Neural cell (in vitro differentiated cells): ENCODE data around the gene ZMYM2. TPM values are rescaled to one million over a fixed set of nuclear protein-coding genes. Genes with fewer than 3 reads are reported as not detected.

Experiments used
- H2AFZ ChIP-seq: fragments of 200-600, 300-800 bp; sonication (generic), shearing (Covaris generic); 2 replicates; pipeline ENCODE4 v1.6.0; 2014; ENCODE audit warnings: low read depth, mild to moderate bottlenecking, antibody characterized with exemption, low read length, moderate library complexity
- H3F3A ChIP-seq: fragments of 200-600 bp; shearing (Covaris generic); 2 replicates; pipeline ENCODE4 v1.6.1; 2016; ENCODE audit warnings: mild to moderate bottlenecking, moderate library complexity, mixed read lengths, antibody characterized with exemption, low read length; ENCODE audit not compliant: insufficient read depth, poor library complexity, severe bottlenecking
- H3K27ac ChIP-seq: fragments of 200-600, 300-800 bp; sonication (generic), shearing (Covaris generic); 2 replicates; pipeline ENCODE4 v1.5.1; 2014; ENCODE audit warnings: mild to moderate bottlenecking, low read length, moderate library complexity
- H3K27me3 ChIP-seq: fragments of 300-800, 200-600 bp; sonication (generic), shearing (Covaris generic); 2 replicates; pipeline ENCODE4 v1.6.0; 2014; ENCODE audit warnings: mild to moderate bottlenecking, low read depth, low read length, moderate library complexity; ENCODE audit not compliant: insufficient read depth
- H3K36me3 ChIP-seq: fragments of 300-800, 200-600 bp; sonication (generic), shearing (Covaris generic); 2 replicates; pipeline ENCODE4 v1.5.1; 2014; ENCODE audit warnings: mild to moderate bottlenecking, antibody characterized with exemption, low read length, moderate library complexity; ENCODE audit not compliant: insufficient read depth
- H3K4me2 ChIP-seq: fragments of 300-800, 200-600 bp; sonication (generic), shearing (Covaris generic); 2 replicates; pipeline ENCODE4 v1.6.0; 2014; ENCODE audit warnings: mild to moderate bottlenecking, low read length
- H3K4me3 ChIP-seq: fragments of 300-800, 200-600 bp; sonication (generic), shearing (Covaris generic); 2 replicates; pipeline ENCODE4 v1.5.1; 2014; ENCODE audit warnings: mild to moderate bottlenecking, low read length, moderate library complexity
- H3K79me2 ChIP-seq: fragments of 200-600 bp; shearing (Covaris generic); replicated peaks from 2 replicates; pipeline ENCODE4 v1.6.0; 2014; ENCODE audit warnings: mild to moderate bottlenecking, low read length, moderate library complexity; ENCODE audit not compliant: insufficient read depth
- H3K9ac ChIP-seq: fragments of 300-800, 200-600 bp; sonication (generic), shearing (Covaris generic); 2 replicates; pipeline ENCODE4 v1.6.1; 2016; ENCODE audit warnings: mild to moderate bottlenecking, low read length, mixed read lengths
- H3K9me2 ChIP-seq: fragments of 200-600 bp; shearing (Covaris generic); 2 replicates; pipeline ENCODE4 v1.6.1; 2016; ENCODE audit warnings: mild to moderate bottlenecking, low read length, mixed read lengths; ENCODE audit not compliant: insufficient read depth
- H3K9me3 ChIP-seq: fragments of 200-600, 300-800 bp; sonication (generic), shearing (Covaris generic); 2 replicates; pipeline ENCODE4 v1.6.1; 2016; ENCODE audit warnings: mild to moderate bottlenecking, mixed run types, low read length, moderate library complexity, mixed read lengths
- H4K20me1 ChIP-seq: fragments of 200-600 bp; shearing (Covaris generic); 2 replicates; pipeline ENCODE4 v1.6.1; 2016; ENCODE audit warnings: mild to moderate bottlenecking, mixed run types; ENCODE audit not compliant: insufficient read depth
- EP300 ChIP-seq: fragments of 450-650 bp; conservative IDR thresholded peaks from 2 replicates; pipeline ENCODE4 v1.6.1; 2014; ENCODE audit warnings: antibody characterized with exemption, mild to moderate bottlenecking, moderate library complexity; ENCODE audit not compliant: poor library complexity, severe bottlenecking
- EZH2 ChIP-seq: fragments of 200-600, 300-800 bp; shearing (Covaris generic), sonication (generic); IDR thresholded peaks from 2 replicates; pipeline ENCODE4 v1.6.1; 2014; ENCODE audit warnings: antibody characterized with exemption, low read length, borderline replicate concordance, mild to moderate bottlenecking; ENCODE audit not compliant: insufficient read depth, poor library complexity, severe bottlenecking
- MXI1 ChIP-seq: fragments of 450-650 bp; conservative IDR thresholded peaks from 2 replicates; pipeline ENCODE4 v1.6.1; 2014; ENCODE audit warnings: antibody characterized with exemption, mild to moderate bottlenecking; ENCODE audit not compliant: poor library complexity, severe bottlenecking
- POLR2AphosphoS5 ChIP-seq: IDR thresholded peaks from 2 replicates; pipeline ENCODE4 v1.6.1; 2012
- RAD21 ChIP-seq: fragments of 450-650 bp; conservative IDR thresholded peaks from 2 replicates; pipeline ENCODE4 v1.6.1; 2014; ENCODE audit warnings: antibody characterized with exemption, mild to moderate bottlenecking, moderate library complexity
- SMC3 ChIP-seq: fragments of 450-650 bp; conservative IDR thresholded peaks from 2 replicates; pipeline ENCODE4 v1.6.1; 2014; ENCODE audit warnings: antibody characterized with exemption, mild to moderate bottlenecking, moderate library complexity; ENCODE audit not compliant: poor library complexity
- TAF1 ChIP-seq: IDR thresholded peaks from 2 replicates; pipeline ENCODE4 v1.6.1; 2012; ENCODE audit warnings: low read depth
- polyA plus RNA-seq: library from polyadenylated mRNA; depleted of rRNA; stranded (reverse); fragments of >200 nt; gene quantifications from 2 replicates; pipeline ENCODE4 v1.2.3, GENCODE V29; 2014
- TF ChIP-seq, protein P1 (sequence below): IDR thresholded peaks from 2 replicates; pipeline ENCODE4 v1.6.1; 2012; ENCODE audit warnings: borderline replicate concordance
- TF ChIP-seq, protein P2 (sequence below): fragments of 450-650 bp; IDR thresholded peaks from 2 replicates; pipeline ENCODE4 v1.5.1; 2014; ENCODE audit warnings: antibody characterized with exemption, mild to moderate bottlenecking, moderate library complexity; ENCODE audit not compliant: poor library complexity, severe bottlenecking

ZMYM2 gene
- polyA plus RNA-seq, 1 donor from 2014 or later = 92.2 TPM

DNA sequence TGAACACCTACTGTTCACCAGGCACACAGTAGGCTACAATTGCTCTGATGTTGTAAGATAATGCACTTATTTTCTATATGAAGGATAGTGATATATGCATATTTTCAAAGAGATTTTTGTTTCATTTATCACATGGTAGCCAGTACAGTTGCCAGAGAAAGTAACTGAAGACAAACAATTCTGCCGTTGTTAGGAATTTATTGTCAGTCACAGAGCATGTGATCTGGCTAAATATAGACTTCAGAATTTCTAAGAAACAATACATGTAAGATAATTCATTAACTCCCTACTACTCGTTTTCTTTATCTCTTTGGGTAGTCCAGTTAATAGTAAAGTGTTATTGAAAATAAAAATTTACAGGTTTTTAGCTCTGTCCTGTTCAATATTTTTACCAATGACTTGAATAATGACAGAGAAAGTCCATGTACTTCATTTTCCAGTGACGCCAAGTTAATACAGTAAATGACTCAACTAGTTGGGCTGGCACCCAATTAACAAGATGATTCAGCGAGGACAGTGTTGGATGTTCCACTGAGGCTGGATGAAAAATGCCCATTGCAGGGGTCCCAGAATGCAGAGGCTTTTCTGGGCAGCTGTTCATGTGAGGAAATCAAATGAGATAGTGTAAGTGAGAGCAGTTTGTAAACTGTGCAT, 166.7 kb downstream of the ZMYM2 start:
- H3K9me2 ChIP-seq = no peaks in the 10 kb centered on the region
- H3K4me2 ChIP-seq = no peak overlapping the region
- no peaks in the 10 kb centered on the region for H3F3A ChIP-seq
- H3K36me3 ChIP-seq = no peaks in the 10 kb centered on the region
- no peaks in the 10 kb centered on the region for H3K79me2 ChIP-seq
- H4K20me1 ChIP-seq = no peaks in the 10 kb centered on the region
- no peak overlapping the region for H3K9ac ChIP-seq
- H3K27me3 ChIP-seq = peaks cover 36% of the 10 kb centered on the region
- no peak overlapping the region for H3K27ac ChIP-seq
- H3K9me3 ChIP-seq = no peaks in the 10 kb centered on the region
- H2AFZ ChIP-seq = no peak overlapping the region
- no peak overlapping the region for H3K4me3 ChIP-seq
- TF ChIP-seq EP300 (no peak), RAD21 (no peak), EZH2 (no peak), POLR2AphosphoS5 (no peak), SMC3 (no peak), TAF1 (no peak), MXI1 (no peak)
- TF ChIP-seq, protein P1, sequence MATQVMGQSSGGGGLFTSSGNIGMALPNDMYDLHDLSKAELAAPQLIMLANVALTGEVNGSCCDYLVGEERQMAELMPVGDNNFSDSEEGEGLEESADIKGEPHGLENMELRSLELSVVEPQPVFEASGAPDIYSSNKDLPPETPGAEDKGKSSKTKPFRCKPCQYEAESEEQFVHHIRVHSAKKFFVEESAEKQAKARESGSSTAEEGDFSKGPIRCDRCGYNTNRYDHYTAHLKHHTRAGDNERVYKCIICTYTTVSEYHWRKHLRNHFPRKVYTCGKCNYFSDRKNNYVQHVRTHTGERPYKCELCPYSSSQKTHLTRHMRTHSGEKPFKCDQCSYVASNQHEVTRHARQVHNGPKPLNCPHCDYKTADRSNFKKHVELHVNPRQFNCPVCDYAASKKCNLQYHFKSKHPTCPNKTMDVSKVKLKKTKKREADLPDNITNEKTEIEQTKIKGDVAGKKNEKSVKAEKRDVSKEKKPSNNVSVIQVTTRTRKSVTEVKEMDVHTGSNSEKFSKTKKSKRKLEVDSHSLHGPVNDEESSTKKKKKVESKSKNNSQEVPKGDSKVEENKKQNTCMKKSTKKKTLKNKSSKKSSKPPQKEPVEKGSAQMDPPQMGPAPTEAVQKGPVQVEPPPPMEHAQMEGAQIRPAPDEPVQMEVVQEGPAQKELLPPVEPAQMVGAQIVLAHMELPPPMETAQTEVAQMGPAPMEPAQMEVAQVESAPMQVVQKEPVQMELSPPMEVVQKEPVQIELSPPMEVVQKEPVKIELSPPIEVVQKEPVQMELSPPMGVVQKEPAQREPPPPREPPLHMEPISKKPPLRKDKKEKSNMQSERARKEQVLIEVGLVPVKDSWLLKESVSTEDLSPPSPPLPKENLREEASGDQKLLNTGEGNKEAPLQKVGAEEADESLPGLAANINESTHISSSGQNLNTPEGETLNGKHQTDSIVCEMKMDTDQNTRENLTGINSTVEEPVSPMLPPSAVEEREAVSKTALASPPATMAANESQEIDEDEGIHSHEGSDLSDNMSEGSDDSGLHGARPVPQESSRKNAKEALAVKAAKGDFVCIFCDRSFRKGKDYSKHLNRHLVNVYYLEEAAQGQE = no peak
- TF ChIP-seq, protein P2, sequence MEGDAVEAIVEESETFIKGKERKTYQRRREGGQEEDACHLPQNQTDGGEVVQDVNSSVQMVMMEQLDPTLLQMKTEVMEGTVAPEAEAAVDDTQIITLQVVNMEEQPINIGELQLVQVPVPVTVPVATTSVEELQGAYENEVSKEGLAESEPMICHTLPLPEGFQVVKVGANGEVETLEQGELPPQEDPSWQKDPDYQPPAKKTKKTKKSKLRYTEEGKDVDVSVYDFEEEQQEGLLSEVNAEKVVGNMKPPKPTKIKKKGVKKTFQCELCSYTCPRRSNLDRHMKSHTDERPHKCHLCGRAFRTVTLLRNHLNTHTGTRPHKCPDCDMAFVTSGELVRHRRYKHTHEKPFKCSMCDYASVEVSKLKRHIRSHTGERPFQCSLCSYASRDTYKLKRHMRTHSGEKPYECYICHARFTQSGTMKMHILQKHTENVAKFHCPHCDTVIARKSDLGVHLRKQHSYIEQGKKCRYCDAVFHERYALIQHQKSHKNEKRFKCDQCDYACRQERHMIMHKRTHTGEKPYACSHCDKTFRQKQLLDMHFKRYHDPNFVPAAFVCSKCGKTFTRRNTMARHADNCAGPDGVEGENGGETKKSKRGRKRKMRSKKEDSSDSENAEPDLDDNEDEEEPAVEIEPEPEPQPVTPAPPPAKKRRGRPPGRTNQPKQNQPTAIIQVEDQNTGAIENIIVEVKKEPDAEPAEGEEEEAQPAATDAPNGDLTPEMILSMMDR = no peak

DNA sequence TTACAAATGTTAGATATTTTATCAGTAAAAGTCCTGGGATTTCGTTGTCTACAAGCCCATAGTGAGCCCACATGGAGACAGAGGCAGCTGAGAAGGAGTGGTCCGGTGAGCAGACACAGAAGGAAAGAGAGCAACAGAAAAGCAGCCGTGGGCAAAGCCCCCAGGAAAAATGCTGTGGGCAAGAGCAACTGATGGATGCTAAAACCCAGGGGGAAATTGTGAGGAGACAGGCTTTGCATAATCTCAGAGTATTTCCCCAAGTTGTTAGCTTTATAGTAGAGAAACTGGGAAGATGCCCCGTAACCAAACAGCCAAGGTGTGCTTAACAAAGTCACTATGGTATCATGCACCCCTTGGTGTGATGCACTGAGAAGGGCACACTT, 167.2 kb downstream of the ZMYM2 start:
- Histone ChIP-seq H3F3A (no peaks in the 10 kb centered on the region), H3K4me3 (no peak overlapping the region), H3K27ac (no peak overlapping the region), H2AFZ (no peak overlapping the region), H3K79me2 (no peaks in the 10 kb centered on the region), H3K4me2 (no peak overlapping the region), H4K20me1 (no peaks in the 10 kb centered on the region), H3K36me3 (no peaks in the 10 kb centered on the region), H3K9me3 (no peaks in the 10 kb centered on the region), H3K27me3 (peaks cover 36% of the 10 kb centered on the region), H3K9ac (no peak overlapping the region), H3K9me2 (no peaks in the 10 kb centered on the region)
- TF ChIP-seq SMC3 (no peak), POLR2AphosphoS5 (no peak), TAF1 (no peak), EZH2 (no peak), RAD21 (no peak), EP300 (no peak)
- TF ChIP-seq, protein P1 = no peak
- TF ChIP-seq, protein P2 = no peak
